Raji (cell line): Measurements from ENCODE around the gene GRIP1.

Experiments
- POLR2A ChIP-seq: IDR thresholded peaks from 2 replicates; pipeline ENCODE4 v1.6.1; 2011; ENCODE audit warnings: low read depth, low read length, control low read depth; ENCODE audit not compliant: insufficient read depth

Gene GRIP1

GRCh38 chr12:66539431-66539830, 139.4 kb downstream of the GRIP1 start:
- TF ChIP-seq POLR2A = no peak

- no peak for TF ChIP-seq POLR2A
Measured at GRCh38 chr12:66538970-66539369, 139.9 kb downstream of the GRIP1 start.

- TF ChIP-seq POLR2A = no peak
Measured at GRCh38 chr12:66537876-66538275, 141.0 kb downstream of the GRIP1 start.

GRCh38 chr12:66533767-66534166, 145.1 kb downstream of the GRIP1 start:
- no peak for TF ChIP-seq POLR2A

- no peak for TF ChIP-seq POLR2A
Measured at GRCh38 chr12:66531766-66532165, 147.1 kb downstream of the GRIP1 start.

GRCh38 chr12:66529934-66530333, 148.9 kb downstream of the GRIP1 start:
- TF ChIP-seq POLR2A = no peak

- no peak for TF ChIP-seq POLR2A
Measured at GRCh38 chr12:66516561-66516960, 162.3 kb downstream of the GRIP1 start.

- TF ChIP-seq POLR2A = no peak
Measured at GRCh38 chr12:66516133-66516532, 162.7 kb downstream of the GRIP1 start.

- no peak for TF ChIP-seq POLR2A
Measured at GRCh38 chr12:66514581-66514980, 164.3 kb downstream of the GRIP1 start.

GRCh38 chr12:66508025-66508424, 170.9 kb downstream of the GRIP1 start:
- TF ChIP-seq POLR2A = no peak

- no peak for TF ChIP-seq POLR2A
Measured at GRCh38 chr12:66503746-66504145, 175.1 kb downstream of the GRIP1 start.

- no peak for TF ChIP-seq POLR2A
Measured at GRCh38 chr12:66502911-66503310, 176.0 kb downstream of the GRIP1 start.

GRCh38 chr12:66500841-66501240, 178.0 kb downstream of the GRIP1 start:
- TF ChIP-seq POLR2A = no peak

- TF ChIP-seq POLR2A = no peak
Measured at GRCh38 chr12:66500091-66500490, 178.8 kb downstream of the GRIP1 start.

GRCh38 chr12:66499000-66499399, 179.9 kb downstream of the GRIP1 start:
- no peak for TF ChIP-seq POLR2A

- TF ChIP-seq POLR2A = no peak
Measured at GRCh38 chr12:66497008-66497897, 181.6 kb downstream of the GRIP1 start.

GRCh38 chr12:66496595-66496994, 182.3 kb downstream of the GRIP1 start:
- TF ChIP-seq POLR2A = no peak
